Activated naive CD4-positive, alpha-beta T cell treated with anti-CD3 and anti-CD28 coated beads for 36 hours (primary cell): ENCODE data around the gene SEC24B. TPM values are rescaled to one million over a fixed set of nuclear protein-coding genes. Genes with fewer than 3 reads are reported as not detected.
"Not testable (repeated sequence)": the region's sequence is repeated elsewhere in the genome, so short reads cannot be mapped to it uniquely, and the experiment has no call there.

Source experiments
- CTCF ChIA-PET: fragments of 350-600 bp; sonication (Branson Sonifier 250); formaldehyde crosslinking; loops from one replicate; lab custom pipeline; 2021; ENCODE audit warnings: antibody characterized with exemption; lab: Charles Lee
- DNase-seq: peaks from one replicate; pipeline ENCODE4 v3.0.0-alpha.2; 2020
- H3K27ac Mint-ChIP-seq: one replicate; pipeline ENCODE4 v1.8.0; 2021; ENCODE audit warnings: mild to moderate bottlenecking, mixed read lengths
- H3K27me3 Mint-ChIP-seq: one replicate; pipeline ENCODE4 v1.8.0; 2021; ENCODE audit warnings: low read depth, mixed read lengths
- H3K36me3 Mint-ChIP-seq: one replicate; pipeline ENCODE4 v1.8.0; 2021; ENCODE audit warnings: low read depth, mixed read lengths
- H3K4me1 Mint-ChIP-seq: one replicate; pipeline ENCODE4 v1.8.0; 2021; ENCODE audit warnings: low read depth, mixed read lengths
- H3K4me3 Mint-ChIP-seq: one replicate; pipeline ENCODE4 v1.8.0; 2021; ENCODE audit warnings: mild to moderate bottlenecking, moderate library complexity, mixed read lengths
- H3K9me3 Mint-ChIP-seq: one replicate; pipeline ENCODE4 v1.8.0; 2021; ENCODE audit warnings: mixed read lengths
- intact Hi-C: fragments of 100-400 bp; cut with micrococcal nuclease; formaldehyde crosslinking; loops from one replicate; pipeline ENCODE4 v1.15.1; 2023
- total RNA-seq, 2 experiments: library from RNA; stranded (reverse); gene quantifications; one replicate each; pipeline ENCODE4 v1.2.3, GENCODE V29; 2021

The SEC24B gene
- total RNA-seq, 2 experiments from 2014 or later = 20.6 to 21.1 TPM

DNA sequence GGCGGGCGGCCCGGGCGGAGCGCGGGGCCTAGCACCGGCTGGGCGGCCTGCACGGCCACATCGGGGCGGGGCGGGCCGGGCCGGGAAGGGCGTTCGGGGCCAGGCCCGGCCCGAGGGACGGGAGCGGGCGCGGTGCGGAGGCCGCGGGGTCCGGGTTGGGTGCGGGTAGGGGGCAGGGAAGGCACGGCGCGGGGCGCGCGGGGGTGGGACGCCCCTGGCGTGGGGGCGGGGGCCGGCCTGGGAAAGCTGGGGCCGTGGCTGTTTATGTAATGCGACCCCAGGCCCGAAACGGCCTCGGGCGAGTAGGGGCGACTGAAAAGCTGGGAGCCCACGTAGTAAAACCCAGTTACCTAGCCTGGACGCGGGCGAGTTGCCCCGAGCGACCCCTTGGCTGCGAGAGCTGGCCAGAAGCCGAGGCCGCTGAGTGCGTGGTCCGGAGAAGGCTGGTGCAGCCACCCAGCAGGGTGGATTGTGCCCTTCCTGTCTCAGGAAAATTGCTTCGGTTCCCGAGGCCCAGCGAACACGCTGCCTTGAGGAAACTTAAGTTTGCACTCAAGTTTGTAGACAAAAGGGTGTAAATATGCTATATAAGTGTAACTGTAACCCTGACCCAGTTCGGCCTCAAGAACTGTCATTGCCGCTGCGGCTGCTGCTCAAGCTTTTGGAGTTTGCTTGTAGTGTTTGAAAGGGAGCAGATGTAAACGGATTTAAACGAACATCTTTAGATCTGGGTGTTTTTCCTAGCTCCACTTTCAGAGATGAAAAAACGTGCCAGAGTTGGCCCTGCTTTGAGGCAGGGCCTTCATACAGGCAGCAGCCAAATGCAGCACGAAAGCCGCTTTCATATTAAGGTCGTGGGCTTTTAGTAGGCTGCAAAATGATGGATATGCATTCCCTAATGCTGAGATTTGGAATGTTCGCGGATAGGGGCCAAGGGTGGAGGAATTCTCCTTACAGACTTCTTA, 674 bp downstream of the SEC24B start:
- Mint-ChIP-seq H3K27me3 (no peaks in the 10 kb centered on the region), H3K27ac (peak overlapping the region; percentile 75), H3K9me3 (no peaks in the 10 kb centered on the region), H3K4me3 (peak overlapping the region; percentile 76), H3K36me3 (peaks cover 5% of the 10 kb centered on the region), H3K4me1 (peaks cover 62% of the 10 kb centered on the region)
- DNase-seq = peak; percentile 24
- intact Hi-C loops = loop anchor here (2.0 to 10.0 kb wide), 4 partner anchors 39 to 1712 kb away; partner anchors contain the start of genes ELOVL6 and PAPSS1
- CTCF ChIA-PET = interaction anchor here (0.7 to 2.4 kb wide), 13 partner anchors 10 to 270 kb away, joined by 3 to 12 read pairs (median 4); partner anchors contain the start of genes CASP6 and MCUB

DNA sequence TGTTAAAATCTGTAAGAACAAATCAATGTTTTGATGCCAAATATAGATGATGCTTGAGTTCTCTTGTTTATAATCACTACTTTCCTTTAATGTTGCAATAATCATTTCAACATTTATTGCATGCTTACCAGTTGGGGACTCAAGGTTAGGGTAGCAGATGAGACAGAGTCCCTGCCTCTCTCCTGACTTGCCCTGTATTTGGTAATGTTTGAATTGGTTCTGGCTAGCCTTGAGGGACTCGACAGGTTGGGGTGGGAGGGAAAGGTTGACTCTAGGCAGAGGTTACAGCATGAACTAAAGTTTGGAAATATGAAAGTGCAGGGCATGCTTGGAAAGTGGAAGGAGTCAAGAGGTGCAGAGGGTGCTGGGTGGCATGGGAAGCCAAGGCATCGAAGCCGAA, 2.0 kb downstream of the SEC24B start:
- peak overlapping the region; percentile 39 for H3K27ac Mint-ChIP-seq
- intact Hi-C loops = loop anchor here (2.0 to 10.0 kb wide), 2 partner anchors 37 to 1291 kb away; no protein-coding TSS in a partner anchor
- H3K9me3 Mint-ChIP-seq = no peaks in the 10 kb centered on the region
- peaks cover 59% of the 10 kb centered on the region for H3K4me1 Mint-ChIP-seq
- peak overlapping the region; percentile 76 for H3K4me3 Mint-ChIP-seq
- no peaks in the 10 kb centered on the region for H3K27me3 Mint-ChIP-seq
- DNase-seq = no peak
- H3K36me3 Mint-ChIP-seq = peaks cover 3% of the 10 kb centered on the region
- CTCF ChIA-PET = no interaction called here

DNA sequence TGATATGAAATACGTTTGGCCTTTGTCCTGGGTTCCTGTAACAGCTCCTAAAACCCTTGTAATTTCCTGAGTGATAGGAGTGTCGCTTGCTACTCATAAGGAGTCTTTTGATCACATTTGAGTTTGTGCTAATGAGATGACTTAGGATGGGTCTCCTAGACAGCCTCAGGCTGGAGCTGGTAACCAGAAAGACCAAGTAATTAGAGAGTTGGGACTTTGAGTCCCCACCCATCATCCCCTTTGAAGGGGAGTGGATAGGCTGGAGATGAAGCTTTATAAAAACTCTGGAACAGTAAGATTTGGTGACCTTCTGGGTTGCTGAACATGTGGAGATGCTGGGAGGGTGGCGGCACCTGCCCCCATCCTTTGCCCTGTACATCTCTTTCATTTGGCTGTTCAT, 2.9 kb downstream of the SEC24B start:
- CTCF ChIA-PET = no interaction called here
- DNase-seq = no peak
- Mint-ChIP-seq H3K9me3 (no peaks in the 10 kb centered on the region), H3K36me3 (no peaks in the 10 kb centered on the region), H3K4me1 (peaks cover 62% of the 10 kb centered on the region), H3K27ac (no peak overlapping the region), H3K27me3 (no peaks in the 10 kb centered on the region), H3K4me3 (no peak overlapping the region)
- intact Hi-C loops = loop anchor here (10.0 kb wide), 1 partner anchor 1292 kb away; no protein-coding TSS in a partner anchor

DNA sequence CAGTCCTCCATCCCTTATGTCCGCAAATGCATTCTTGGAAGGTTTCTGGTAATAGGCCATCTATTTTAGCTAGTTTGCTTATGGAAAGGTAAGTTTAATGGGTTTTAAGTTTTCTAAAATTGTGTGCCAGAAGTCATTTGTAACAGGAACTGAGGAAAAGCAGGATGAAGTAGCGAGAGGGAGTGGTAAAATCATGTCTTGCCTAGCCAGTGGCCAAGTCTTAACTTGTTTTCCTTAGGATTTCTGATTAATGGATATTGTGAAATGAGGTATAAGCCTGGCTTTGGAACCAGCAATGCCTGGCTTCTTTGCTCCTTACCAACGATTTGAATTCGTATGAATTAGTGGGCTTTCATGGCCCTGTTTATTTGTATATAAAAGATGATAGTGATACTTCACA, 7.3 kb downstream of the SEC24B start:
- Mint-ChIP-seq H3K36me3 (peaks cover 5% of the 10 kb centered on the region), H3K4me3 (no peak overlapping the region), H3K4me1 (peaks cover 69% of the 10 kb centered on the region), H3K27ac (no peak overlapping the region), H3K27me3 (no peaks in the 10 kb centered on the region), H3K9me3 (no peaks in the 10 kb centered on the region)
- CTCF ChIA-PET = interaction anchor here (0.5 kb wide), 1 partner anchor 214 kb away, joined by 3 read pairs; no protein-coding TSS in a partner anchor
- intact Hi-C loops = no loop called here
- DNase-seq = no peak

DNA sequence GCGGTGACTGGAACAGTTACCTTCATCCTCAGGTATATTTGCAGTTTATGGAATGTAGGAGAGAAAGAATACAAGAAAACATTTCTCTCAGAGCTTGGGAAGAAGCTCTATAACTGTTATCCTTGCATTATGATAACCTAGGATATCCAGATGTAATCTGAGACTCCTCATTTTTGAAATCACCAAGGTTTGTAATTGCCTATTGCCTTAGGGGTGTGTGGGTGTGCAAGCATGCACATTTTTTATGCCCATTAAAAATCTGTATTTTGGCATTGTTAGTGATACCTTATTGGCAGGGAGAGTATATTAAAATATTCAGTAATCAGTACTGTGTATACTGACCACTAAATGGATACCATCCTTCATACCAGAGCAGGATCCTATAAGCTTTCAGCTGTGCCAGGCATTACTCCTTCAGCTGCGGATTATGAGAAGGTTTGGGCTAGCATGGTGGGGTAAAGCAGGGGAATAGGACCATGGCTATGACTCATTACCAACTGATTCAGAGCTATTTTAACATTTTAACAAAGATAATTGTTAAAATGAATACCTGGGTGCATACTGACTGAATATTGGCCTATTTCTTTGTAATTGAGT, 8.3 kb downstream of the SEC24B start:
- Mint-ChIP-seq H3K4me3 (no peak overlapping the region), H3K27ac (no peak overlapping the region), H3K4me1 (peaks cover 67% of the 10 kb centered on the region), H3K9me3 (peaks cover 1% of the 10 kb centered on the region), H3K27me3 (no peaks in the 10 kb centered on the region), H3K36me3 (peaks cover 7% of the 10 kb centered on the region)
- no peak for DNase-seq
- CTCF ChIA-PET = interaction anchor here (1.3 kb wide), 1 partner anchor 9 kb away, joined by 3 read pairs; no protein-coding TSS in a partner anchor
- intact Hi-C loops = loop anchor here (2.0 kb wide), 1 partner anchor 15 kb away; no protein-coding TSS in a partner anchor

DNA sequence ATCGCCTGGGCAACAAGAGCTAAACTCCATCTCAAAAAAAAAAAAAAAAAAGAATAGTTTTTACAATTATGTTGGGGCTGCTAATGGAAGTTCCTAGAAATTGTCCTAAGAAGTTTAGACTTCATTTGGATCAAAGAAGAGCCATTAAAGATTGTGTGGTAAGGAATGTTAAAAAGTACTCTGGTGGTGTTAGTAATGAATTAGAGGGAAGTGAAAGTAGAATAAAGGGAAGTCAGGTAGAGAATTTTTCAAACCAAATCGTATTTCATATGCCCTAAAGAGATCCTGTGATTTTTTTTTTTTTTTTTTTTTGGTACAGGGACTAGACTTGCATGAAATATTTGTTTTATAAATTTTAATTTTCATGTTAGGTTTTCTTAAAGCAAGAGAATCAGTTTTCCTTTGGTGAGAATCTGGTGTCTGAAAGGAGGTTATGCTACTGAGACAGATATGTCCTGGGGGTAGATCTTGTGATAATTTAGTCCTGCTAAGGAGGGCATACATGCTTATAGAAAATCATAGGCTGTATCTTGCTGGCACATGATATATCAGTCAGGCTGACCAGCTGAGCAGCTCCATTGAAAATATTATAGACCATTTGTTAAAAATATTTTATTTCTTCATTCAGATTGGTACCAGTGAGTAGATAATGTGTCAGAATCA, 10.7 kb downstream of the SEC24B start:
- Mint-ChIP-seq H3K27ac (no peak overlapping the region), H3K27me3 (no peaks in the 10 kb centered on the region), H3K4me3 (no peak overlapping the region), H3K36me3 (peaks cover 7% of the 10 kb centered on the region), H3K9me3 (peaks cover 1% of the 10 kb centered on the region), H3K4me1 (peaks cover 56% of the 10 kb centered on the region)
- DNase-seq = no peak
- CTCF ChIA-PET = interaction anchor here (1.3 to 1.5 kb wide), 2 partner anchors 10 to 12 kb away, joined by 3 to 5 read pairs; no protein-coding TSS in a partner anchor
- intact Hi-C loops = no loop called here

DNA sequence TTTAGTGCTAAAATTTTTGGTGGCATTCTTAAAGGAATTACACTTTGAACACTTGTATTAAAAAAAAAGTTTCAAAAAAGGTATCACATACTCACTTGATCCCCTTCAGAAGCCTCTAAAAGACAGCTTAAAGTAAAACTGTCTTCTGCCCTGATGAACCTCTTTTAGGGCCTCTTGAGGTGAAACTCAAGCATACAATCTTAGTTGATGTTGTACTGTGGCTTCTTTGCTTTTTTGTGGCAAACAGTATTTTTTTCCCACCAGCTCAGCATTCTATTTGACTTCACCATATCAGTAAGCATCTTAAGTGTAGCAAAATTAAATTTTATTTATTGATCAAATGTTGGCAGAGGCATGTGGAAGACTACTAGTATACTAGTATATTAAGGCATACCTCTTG, 13.7 kb downstream of the SEC24B start:
- no peaks in the 10 kb centered on the region for H3K27me3 Mint-ChIP-seq
- intact Hi-C loops = no loop called here
- DNase-seq = no peak
- CTCF ChIA-PET = no interaction called here
- H3K36me3 Mint-ChIP-seq = peaks cover 21% of the 10 kb centered on the region
- H3K9me3 Mint-ChIP-seq = peaks cover 1% of the 10 kb centered on the region
- H3K4me1 Mint-ChIP-seq = peaks cover 48% of the 10 kb centered on the region
- H3K4me3 Mint-ChIP-seq = no peak overlapping the region
- H3K27ac Mint-ChIP-seq = no peak overlapping the region

DNA sequence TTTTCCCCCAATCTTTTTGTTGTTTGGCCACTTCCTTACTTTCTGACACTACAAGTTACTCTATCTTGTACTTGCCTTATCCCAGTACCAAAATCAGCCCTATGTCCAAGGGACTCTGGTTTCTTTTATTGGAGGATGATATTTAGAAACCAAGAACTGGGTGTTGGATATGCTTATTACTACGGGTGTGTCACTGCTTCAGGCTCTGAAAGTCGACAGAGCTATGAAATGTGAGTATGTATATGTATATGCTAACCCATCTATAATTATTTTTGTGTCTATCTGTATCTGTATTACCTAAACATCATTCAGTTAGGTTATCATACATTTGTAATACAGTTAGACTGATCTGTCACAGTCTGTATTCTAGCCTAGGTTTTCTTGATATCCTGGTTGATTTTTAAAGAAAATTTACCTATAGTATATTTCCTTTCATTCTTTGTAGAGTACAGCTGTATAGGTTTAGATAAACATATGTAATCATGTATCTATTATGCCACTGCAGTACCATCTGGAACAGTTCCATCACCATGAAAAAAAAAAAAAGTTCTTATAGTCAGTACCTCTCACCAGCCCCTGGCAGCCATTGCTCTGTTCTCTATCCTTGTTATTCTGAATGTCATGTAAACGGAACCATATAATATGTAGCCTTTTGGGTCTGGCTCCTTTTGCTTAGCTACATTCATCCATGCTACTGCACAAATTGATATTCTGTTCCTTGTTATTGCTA, 18.1 kb downstream of the SEC24B start:
- intact Hi-C loops = no loop called here
- CTCF ChIA-PET = interaction anchor here (0.6 to 1.7 kb wide), 2 partner anchors 18 to 96 kb away, joined by 4 read pairs; partner anchors contain the start of gene SEC24B
- no peaks in the 10 kb centered on the region for H3K27me3 Mint-ChIP-seq
- H3K9me3 Mint-ChIP-seq = no peaks in the 10 kb centered on the region
- peaks cover 27% of the 10 kb centered on the region for H3K36me3 Mint-ChIP-seq
- H3K4me1 Mint-ChIP-seq = peaks cover 30% of the 10 kb centered on the region
- no peak overlapping the region for H3K4me3 Mint-ChIP-seq
- no peak overlapping the region for H3K27ac Mint-ChIP-seq
- DNase-seq = no peak

DNA sequence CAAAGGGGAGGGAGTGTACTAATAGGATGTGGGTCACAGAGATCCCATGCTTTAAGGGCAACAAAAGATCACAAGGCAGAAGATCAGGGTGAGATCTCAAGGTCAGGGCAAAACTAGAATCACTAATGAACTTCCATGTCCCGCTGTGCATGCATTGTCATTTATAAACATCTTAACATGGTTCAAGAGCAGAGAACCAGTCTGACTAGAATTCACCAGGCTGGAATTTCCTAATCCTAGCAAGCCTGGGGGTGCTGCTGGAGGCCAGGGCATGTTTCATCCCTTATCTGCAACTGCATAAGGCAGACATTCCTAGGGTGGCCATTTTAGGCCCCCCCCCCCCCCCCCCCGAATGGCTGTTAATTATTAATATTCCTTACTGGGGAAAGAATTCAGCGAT, 19.5 kb downstream of the SEC24B start:
- H3K9me3 Mint-ChIP-seq, intact Hi-C loops, CTCF ChIA-PET, H3K4me3 Mint-ChIP-seq, H3K27me3 Mint-ChIP-seq, H3K27ac Mint-ChIP-seq, DNase-seq: not testable (repeated sequence)
- Mint-ChIP-seq H3K36me3 (peaks cover 27% of the 10 kb centered on the region), H3K4me1 (peaks cover 33% of the 10 kb centered on the region)

DNA sequence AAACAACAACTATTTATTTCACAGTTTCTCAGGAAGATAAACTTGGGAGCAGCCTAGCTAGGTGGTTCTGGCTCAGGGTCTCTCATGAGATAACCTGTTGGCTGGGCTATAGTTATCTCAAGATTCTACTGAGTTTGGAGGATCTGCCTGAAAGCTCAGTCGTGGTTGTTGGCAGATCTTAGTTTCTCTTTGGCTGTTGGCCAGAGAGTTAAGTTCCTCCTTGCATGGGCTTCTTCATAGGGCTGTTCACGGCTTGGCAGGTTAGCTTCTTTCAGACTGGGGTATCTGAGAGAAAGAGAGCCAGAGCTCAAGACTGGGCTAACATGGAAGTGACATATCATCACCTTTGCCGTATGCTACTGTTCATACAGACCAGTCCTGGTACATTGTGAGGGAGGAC, 28.7 kb downstream of the SEC24B start:
- Mint-ChIP-seq H3K36me3 (peaks cover 27% of the 10 kb centered on the region), H3K27me3 (no peaks in the 10 kb centered on the region), H3K9me3 (no peaks in the 10 kb centered on the region), H3K4me1 (peaks cover 17% of the 10 kb centered on the region), H3K27ac (no peak overlapping the region), H3K4me3 (no peak overlapping the region)
- intact Hi-C loops = no loop called here
- CTCF ChIA-PET = interaction anchor here (0.6 to 1.0 kb wide), 3 partner anchors 15 to 337 kb away, joined by 3 read pairs; no protein-coding TSS in a partner anchor
- no peak for DNase-seq

DNA sequence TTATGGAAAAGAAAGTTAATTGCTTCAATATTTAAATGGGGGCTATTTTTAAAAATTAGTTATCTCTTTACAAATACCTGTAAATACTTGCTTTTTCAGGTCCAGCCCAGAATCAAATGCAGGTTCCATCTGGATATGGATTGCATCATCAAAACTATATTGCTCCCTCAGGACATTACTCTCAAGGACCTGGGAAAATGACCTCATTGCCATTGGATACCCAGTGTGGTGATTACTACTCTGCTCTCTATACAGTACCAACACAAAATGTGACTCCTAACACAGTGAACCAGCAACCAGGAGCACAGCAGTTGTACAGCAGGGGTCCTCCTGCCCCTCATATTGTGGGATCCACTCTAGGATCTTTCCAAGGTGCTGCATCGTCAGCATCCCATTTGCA, 29.2 kb downstream of the SEC24B start:
- intact Hi-C loops = no loop called here
- Mint-ChIP-seq H3K4me1 (peaks cover 15% of the 10 kb centered on the region), H3K27ac (no peak overlapping the region), H3K4me3 (no peak overlapping the region), H3K36me3 (peaks cover 28% of the 10 kb centered on the region), H3K27me3 (no peaks in the 10 kb centered on the region), H3K9me3 (no peaks in the 10 kb centered on the region)
- DNase-seq = no peak
- CTCF ChIA-PET = interaction anchor here (1.0 kb wide), 1 partner anchor 14 kb away, joined by 3 read pairs; no protein-coding TSS in a partner anchor
